Astrocyte of the cerebellum (primary cell): ENCODE data around the gene RGS3.

Source experiments
- DNase-seq: peaks from one replicate; pipeline ENCODE4 v3.0.0-alpha.2; 2011; ENCODE audit warnings: low read depth
- H3K4me3 ChIP-seq: 2 replicates; pipeline ENCODE4 v1.5.1; 2011; ENCODE audit warnings: mild to moderate bottlenecking, low read depth, low read length, moderate library complexity
- CTCF ChIP-seq: IDR thresholded peaks from 2 replicates; pipeline ENCODE4 v1.5.1; 2012; ENCODE audit warnings: low read length, low read depth, moderate library complexity, mild to moderate bottlenecking; ENCODE audit errors: missing control alignments
- in situ Hi-C: cut with HindIII; loops from 2 replicates; pipeline ENCODE4 v1.10.0; 2017; ENCODE audit warnings: low sequenced_read_pairs

Gene RGS3

GRCh38 chr9:113462781-113463286 lies 693 bp upstream of the RGS3 start:
- in situ Hi-C loops = no loop called here
- no peak for DNase-seq
- no peak for TF ChIP-seq CTCF
- H3K4me3 ChIP-seq = no peak overlapping the region

GRCh38 chr9:113464286-113464660 lies 746 bp downstream of the RGS3 start:
- DNase-seq = no peak
- no peak overlapping the region for H3K4me3 ChIP-seq
- in situ Hi-C loops = no loop called here
- no peak for TF ChIP-seq CTCF

- H3K4me3 ChIP-seq = no peak overlapping the region
- no peak for TF ChIP-seq CTCF
- in situ Hi-C loops = no loop called here
- no peak for DNase-seq
Observed at GRCh38 chr9:113465599-113466140, 2.1 kb downstream of the RGS3 start.

- DNase-seq = no peak
- H3K4me3 ChIP-seq = no peak overlapping the region
- no peak for TF ChIP-seq CTCF
- in situ Hi-C loops = no loop called here
Observed at GRCh38 chr9:113467183-113467582, 3.7 kb downstream of the RGS3 start.

GRCh38 chr9:113468716-113469448 lies 5.4 kb downstream of the RGS3 start:
- no peak for DNase-seq
- in situ Hi-C loops = no loop called here
- TF ChIP-seq CTCF = no peak
- no peak overlapping the region for H3K4me3 ChIP-seq

GRCh38 chr9:113471143-113471542 lies 7.6 kb downstream of the RGS3 start:
- no peak for TF ChIP-seq CTCF
- DNase-seq = no peak
- no peak overlapping the region for H3K4me3 ChIP-seq
- in situ Hi-C loops = no loop called here
